ENCODE results near the gene GALNTL6. TPM values are rescaled to one million over a fixed set of nuclear protein-coding genes. Genes with fewer than 3 reads are reported as not detected.

The GALNTL6 gene
- total and polyA plus RNA-seq, 4 donors, result 0.08 to 0.09 (median 0.09) TPM; not detected in 1

DNA sequence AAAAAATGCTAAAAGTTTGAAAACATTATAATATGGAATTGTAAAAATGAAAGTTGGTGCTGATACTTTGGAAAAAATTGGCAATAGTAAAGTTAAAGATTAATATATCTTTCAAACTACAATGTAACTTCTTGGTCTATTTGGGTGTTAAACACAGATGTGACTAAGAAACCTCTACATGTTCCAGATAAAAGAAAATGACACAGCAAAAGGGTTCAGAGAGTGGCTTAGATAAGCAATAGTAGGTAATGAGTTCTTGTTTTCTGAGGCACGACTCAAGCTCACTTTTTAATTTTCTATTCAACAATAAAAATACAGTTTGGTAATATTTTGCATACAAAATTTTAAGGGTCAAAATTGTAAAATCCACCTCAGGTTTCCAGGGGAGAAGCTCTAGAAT is 292.7 kb downstream of the GALNTL6 start:
- ATAC-seq (ENCODE audit: insufficient read depth, low FRiP score), result no peak
- H3K36me3 ChIP-seq (ENCODE audit: control insufficient read depth in 4 of 4, insufficient read depth in 4 of 4, low read length in 4 of 4), result no peaks in the 10 kb centered on the region
- TF ChIP-seq, protein P1, sequence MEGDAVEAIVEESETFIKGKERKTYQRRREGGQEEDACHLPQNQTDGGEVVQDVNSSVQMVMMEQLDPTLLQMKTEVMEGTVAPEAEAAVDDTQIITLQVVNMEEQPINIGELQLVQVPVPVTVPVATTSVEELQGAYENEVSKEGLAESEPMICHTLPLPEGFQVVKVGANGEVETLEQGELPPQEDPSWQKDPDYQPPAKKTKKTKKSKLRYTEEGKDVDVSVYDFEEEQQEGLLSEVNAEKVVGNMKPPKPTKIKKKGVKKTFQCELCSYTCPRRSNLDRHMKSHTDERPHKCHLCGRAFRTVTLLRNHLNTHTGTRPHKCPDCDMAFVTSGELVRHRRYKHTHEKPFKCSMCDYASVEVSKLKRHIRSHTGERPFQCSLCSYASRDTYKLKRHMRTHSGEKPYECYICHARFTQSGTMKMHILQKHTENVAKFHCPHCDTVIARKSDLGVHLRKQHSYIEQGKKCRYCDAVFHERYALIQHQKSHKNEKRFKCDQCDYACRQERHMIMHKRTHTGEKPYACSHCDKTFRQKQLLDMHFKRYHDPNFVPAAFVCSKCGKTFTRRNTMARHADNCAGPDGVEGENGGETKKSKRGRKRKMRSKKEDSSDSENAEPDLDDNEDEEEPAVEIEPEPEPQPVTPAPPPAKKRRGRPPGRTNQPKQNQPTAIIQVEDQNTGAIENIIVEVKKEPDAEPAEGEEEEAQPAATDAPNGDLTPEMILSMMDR (IDR thresholded peaks at IDR 0.05; ENCODE audit: control extremely low read depth, extremely low read depth), result no peak
- no peak overlapping the region for H3K4me3 ChIP-seq
- H3K4me1 ChIP-seq (ENCODE audit: control insufficient read depth in 5 of 5, insufficient read depth in 5 of 5, low read length in 5 of 5), result no peaks in the 10 kb centered on the region
- H3K27me3 ChIP-seq (ENCODE audit: control insufficient read depth in 3 of 3, insufficient read depth in 3 of 3, low read length in 2 of 3), result no peaks in the 10 kb centered on the region
- H3K27ac ChIP-seq (ENCODE audit: low read depth in 1 of 2, low read length in 1 of 2), result no peak overlapping the region
- 56 to 69% methylated on average over 1 of the region's 1 CpG for WGBS, 2 donors
- peaks cover 0 to 4% (median 0%) of the 10 kb centered on the region in 4 donors for H3K9me3 ChIP-seq (ENCODE audit: control insufficient read depth in 4 of 4, insufficient read depth in 3 of 4, low read length in 3 of 4)
- no peak for DNase-seq
- H3K9ac ChIP-seq (ENCODE audit: insufficient read depth in 1 of 2, low read length in 2 of 2), result no peak overlapping the region

DNA sequence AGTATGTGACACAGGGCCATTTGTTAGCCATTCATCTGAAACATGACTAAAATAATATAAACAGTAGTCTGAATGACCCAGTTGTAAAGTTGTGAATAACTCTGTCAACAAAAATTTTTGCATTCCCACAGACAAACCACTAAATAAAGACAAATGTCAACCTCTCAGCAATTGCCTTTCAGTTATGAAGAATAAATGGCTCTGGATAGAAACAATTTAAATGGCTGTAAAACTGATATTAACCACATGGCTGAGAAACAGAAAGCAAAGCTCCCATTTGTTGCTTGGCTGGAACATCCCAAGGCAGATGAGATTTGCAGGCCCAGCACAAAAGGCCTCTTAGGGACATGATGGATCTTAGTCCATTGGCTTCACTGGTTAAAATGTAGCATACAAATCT is 296.3 kb downstream of the GALNTL6 start:
- Histone ChIP-seq H3K4me1 (ENCODE audit: control insufficient read depth in 5 of 5, insufficient read depth in 5 of 5, low read length in 5 of 5) (no peaks in the 10 kb centered on the region), H3K36me3 (ENCODE audit: control insufficient read depth in 4 of 4, insufficient read depth in 4 of 4, low read length in 4 of 4) (no peaks in the 10 kb centered on the region), H3K9ac (ENCODE audit: insufficient read depth in 1 of 2, low read length in 2 of 2) (no peak overlapping the region), H3K9me3 (ENCODE audit: control insufficient read depth in 4 of 4, insufficient read depth in 3 of 4, low read length in 3 of 4) (no peaks in the 10 kb centered on the region), H3K27me3 (ENCODE audit: control insufficient read depth in 3 of 3, insufficient read depth in 3 of 3, low read length in 2 of 3) (no peaks in the 10 kb centered on the region), H3K27ac (ENCODE audit: low read depth in 1 of 2, low read length in 1 of 2) (no peak overlapping the region), H3K4me3 (no peak overlapping the region)
- no peak for ATAC-seq (ENCODE audit: insufficient read depth, low FRiP score)
- TF ChIP-seq, protein P1 (IDR thresholded peaks at IDR 0.05; ENCODE audit: control extremely low read depth, extremely low read depth), result no peak
- DNase-seq, result no peak

DNA sequence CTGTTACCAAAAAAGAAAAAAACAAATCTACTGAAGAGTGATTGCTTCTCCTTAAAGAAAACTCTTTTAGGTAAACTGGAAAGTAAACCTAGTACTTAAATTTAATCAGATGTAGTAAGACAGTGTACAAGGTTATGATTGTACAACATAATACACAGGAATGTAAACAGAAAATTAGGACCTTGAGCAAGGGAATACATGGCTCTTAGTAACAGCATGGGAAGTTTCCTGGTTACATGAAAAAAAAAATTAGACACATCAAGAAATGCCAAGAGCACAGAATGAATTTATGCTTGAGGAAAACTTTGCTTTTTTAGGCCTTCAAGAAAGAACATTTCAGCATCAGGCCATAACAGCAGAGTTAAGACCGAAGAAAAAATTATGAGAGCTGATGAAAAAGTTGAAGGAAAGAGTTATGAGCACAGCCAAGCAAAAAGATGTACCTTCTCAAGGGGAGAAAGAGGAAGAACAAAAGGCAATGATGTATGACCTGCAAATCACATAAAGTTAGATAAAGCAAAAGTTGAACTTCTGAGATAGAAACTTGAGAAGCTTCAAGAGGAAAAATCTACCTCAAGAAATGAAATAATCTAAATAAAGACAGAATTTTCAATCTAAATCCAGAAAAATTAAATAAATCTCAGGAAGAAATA is 311.6 kb downstream of the GALNTL6 start:
- Histone ChIP-seq H3K27me3 (ENCODE audit: control insufficient read depth in 3 of 3, insufficient read depth in 3 of 3, low read length in 2 of 3) (no peaks in the 10 kb centered on the region), H3K4me1 (ENCODE audit: control insufficient read depth in 5 of 5, insufficient read depth in 5 of 5, low read length in 5 of 5) (peaks cover 0 to 1% (median 0%) of the 10 kb centered on the region in 5 donors), H3K36me3 (ENCODE audit: control insufficient read depth in 4 of 4, insufficient read depth in 4 of 4, low read length in 4 of 4) (no peaks in the 10 kb centered on the region), H3K9ac (ENCODE audit: insufficient read depth in 1 of 2, low read length in 2 of 2) (no peak overlapping the region), H3K9me3 (ENCODE audit: control insufficient read depth in 4 of 4, insufficient read depth in 3 of 4, low read length in 3 of 4) (no peaks in the 10 kb centered on the region), H3K4me3 (no peak overlapping the region), H3K27ac (ENCODE audit: low read depth in 1 of 2, low read length in 1 of 2) (no peak overlapping the region)
- TF ChIP-seq, protein P1 (IDR thresholded peaks at IDR 0.05; ENCODE audit: control extremely low read depth, extremely low read depth), result no peak
- ATAC-seq (ENCODE audit: insufficient read depth, low FRiP score) (no peak), DNase-seq (no peak)
- WGBS, 2 donors, result 49 to 69% methylated on average over 1 of the region's 1 CpG

DNA sequence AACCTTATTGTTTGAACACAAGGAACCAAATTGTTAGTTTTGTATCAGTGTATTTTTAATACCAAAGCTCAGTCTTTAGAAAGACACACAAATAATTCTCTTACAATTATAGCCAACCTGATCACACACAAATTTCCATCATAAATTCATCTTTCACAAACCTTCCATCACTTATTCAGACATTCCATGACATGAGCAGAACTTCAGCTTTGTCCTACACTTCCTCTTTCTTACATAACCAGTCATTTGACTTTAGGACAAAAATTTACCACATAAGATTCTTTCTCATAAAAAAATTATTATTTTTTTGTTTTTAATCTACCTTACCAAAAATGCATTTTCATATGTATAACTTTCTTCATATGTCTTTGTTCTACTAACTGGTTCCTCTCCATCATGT is 312.2 kb downstream of the GALNTL6 start:
- TF ChIP-seq, protein P1 (IDR thresholded peaks at IDR 0.05; ENCODE audit: control extremely low read depth, extremely low read depth), result no peak
- DNase-seq (no peak), ATAC-seq (ENCODE audit: insufficient read depth, low FRiP score) (no peak)
- H3K9me3 ChIP-seq (ENCODE audit: control insufficient read depth in 4 of 4, insufficient read depth in 3 of 4, low read length in 3 of 4), result no peaks in the 10 kb centered on the region
- H3K9ac ChIP-seq (ENCODE audit: insufficient read depth in 1 of 2, low read length in 2 of 2), result no peak overlapping the region
- H3K4me1 ChIP-seq (ENCODE audit: control insufficient read depth in 5 of 5, insufficient read depth in 5 of 5, low read length in 5 of 5), result peaks cover 0 to 1% (median 0%) of the 10 kb centered on the region in 5 donors
- H3K36me3 ChIP-seq (ENCODE audit: control insufficient read depth in 4 of 4, insufficient read depth in 4 of 4, low read length in 4 of 4), result no peaks in the 10 kb centered on the region
- no peaks in the 10 kb centered on the region for H3K27me3 ChIP-seq (ENCODE audit: control insufficient read depth in 3 of 3, insufficient read depth in 3 of 3, low read length in 2 of 3)
- no peak overlapping the region for H3K27ac ChIP-seq (ENCODE audit: low read depth in 1 of 2, low read length in 1 of 2)
- H3K4me3 ChIP-seq, result no peak overlapping the region
